ENCODE data around the gene MLXIPL.
"Not testable (repeated sequence)": the region's sequence is repeated elsewhere in the genome, so short reads cannot be mapped to it uniquely, and the experiment has no call there.

The MLXIPL gene

DNA sequence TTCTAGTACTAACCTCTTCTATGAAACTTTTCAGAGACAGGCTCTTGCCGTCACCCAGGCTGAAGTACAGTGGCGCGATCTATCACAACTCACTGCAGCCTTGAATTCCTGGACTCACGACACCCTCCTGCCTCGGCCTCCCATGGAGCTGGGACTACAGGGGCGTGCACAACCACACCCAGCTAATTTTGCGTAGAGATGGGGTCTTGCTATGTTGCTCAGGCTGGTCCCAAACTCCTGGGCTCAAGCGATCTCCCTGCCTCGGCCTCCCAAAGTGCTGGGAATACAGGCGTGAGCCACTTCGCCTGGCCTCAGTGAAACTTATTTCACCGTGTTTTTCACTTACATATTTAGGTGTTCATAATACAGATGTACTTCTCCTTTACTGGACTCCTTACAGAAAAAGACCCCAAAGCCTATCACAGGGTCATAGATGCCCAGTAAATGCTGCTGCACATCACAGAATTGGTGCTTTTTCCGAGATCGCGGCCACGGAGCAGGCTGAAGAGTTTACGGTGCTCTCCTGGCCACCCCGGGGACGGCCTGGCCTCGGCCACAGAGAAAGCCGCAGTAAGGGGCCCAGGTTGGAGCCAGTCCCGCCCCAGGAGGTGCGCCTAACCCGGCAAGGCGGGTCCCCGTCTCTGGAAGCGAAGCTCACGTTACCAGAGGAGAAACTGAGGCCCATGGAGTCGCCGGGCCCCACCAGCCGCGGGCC lies 46.5 kb downstream of the MLXIPL start:
- peaks cover 26% of the 10 kb centered on the region for H3K4me1 Mint-ChIP-seq
- no peaks in the 10 kb centered on the region for H3K9me3 Mint-ChIP-seq
- ATAC-seq (replicated peaks; ENCODE audit: extremely low read depth, poor library complexity, severe bottlenecking) = no peak
- DNase-seq (ENCODE audit: low spot score in 2 of 2) = peak in 1 of 2 donors; percentile 20
- H3K27ac Mint-ChIP-seq (ENCODE audit: low read depth) = peak overlapping the region; percentile 99
- H3K27me3 Mint-ChIP-seq = no peaks in the 10 kb centered on the region
- peak overlapping the region; percentile 94 for H3K4me3 Mint-ChIP-seq
- peaks cover 19% of the 10 kb centered on the region for H3K36me3 Mint-ChIP-seq (ENCODE audit: insufficient read depth)

DNA sequence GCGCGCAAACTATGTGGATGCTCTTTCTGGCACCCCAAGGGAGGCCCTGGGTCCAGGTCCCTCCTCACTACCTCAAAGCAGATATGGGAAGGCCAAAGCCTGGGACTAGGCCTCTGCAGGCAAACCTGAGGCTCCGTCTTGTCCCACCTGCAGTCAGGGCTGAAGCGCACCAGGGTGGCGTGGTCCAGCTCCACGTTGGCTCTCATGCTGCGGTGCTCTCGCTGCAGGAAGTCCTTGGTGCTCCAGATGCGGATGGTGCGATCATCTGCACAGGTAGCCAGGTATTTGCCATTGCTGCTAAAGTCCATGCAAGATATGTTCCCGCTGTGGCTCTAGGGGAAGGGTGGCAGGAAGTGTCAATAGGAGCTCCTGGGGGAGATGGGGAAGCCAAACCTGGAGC lies 50.5 kb downstream of the MLXIPL start:
- no peak overlapping the region for H3K4me3 Mint-ChIP-seq
- no peaks in the 10 kb centered on the region for H3K9me3 Mint-ChIP-seq
- peaks cover 27% of the 10 kb centered on the region for H3K4me1 Mint-ChIP-seq
- H3K36me3 Mint-ChIP-seq (ENCODE audit: insufficient read depth) = peaks cover 37% of the 10 kb centered on the region
- no peaks in the 10 kb centered on the region for H3K27me3 Mint-ChIP-seq
- H3K27ac Mint-ChIP-seq (ENCODE audit: low read depth) = no peak overlapping the region
- no peak for DNase-seq (ENCODE audit: low spot score in 2 of 2)
- ATAC-seq (replicated peaks; ENCODE audit: extremely low read depth, poor library complexity, severe bottlenecking) = no peak

DNA sequence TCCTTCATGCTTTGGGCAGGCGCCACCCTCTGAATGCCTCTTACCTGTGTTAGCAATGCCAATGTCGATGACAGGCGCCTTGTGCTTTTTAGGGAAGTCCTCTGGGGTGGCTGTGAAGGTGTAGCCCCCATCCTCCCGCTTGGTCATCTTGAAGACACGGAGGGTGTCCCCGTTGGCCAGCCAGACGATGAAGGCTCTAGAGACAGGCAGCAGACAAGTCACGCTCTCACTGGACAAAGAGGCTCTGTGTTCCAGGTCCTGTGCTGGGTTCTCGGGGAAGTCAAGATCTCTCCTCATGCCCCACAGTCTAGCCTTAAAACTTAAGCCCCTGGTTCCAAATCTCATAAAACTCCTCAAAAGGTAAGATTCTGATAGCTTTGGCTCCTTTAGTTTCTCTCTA lies 51.0 kb downstream of the MLXIPL start:
- Mint-ChIP-seq H3K27me3 (no peaks in the 10 kb centered on the region), H3K4me3 (no peak overlapping the region), H3K4me1 (peaks cover 22% of the 10 kb centered on the region), H3K36me3 (ENCODE audit: insufficient read depth) (peaks cover 35% of the 10 kb centered on the region), H3K27ac (ENCODE audit: low read depth) (no peak overlapping the region), H3K9me3 (no peaks in the 10 kb centered on the region)
- no peak for ATAC-seq (replicated peaks; ENCODE audit: extremely low read depth, poor library complexity, severe bottlenecking)
- no peak for DNase-seq (ENCODE audit: low spot score in 2 of 2)

DNA sequence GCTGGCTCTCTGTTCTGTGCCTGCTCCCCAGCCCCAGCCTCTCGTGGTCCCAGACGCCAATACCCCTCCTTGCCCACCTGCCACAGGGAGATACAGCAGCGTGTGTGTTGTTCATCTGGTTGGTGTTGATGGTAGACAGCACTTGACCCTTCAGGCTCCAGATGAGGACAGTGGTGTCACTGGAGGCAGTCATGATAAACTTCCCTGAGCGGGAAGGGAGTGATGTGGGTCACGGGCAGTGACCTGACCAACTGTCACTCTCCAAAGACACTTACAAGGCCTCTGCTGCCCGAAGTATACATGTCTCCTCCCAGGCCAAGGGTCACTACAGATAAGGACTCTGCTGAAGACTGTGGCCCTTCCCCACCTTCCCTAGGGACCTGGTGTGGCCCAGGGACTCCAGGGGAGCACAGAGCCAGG lies 51.5 kb downstream of the MLXIPL start:
- no peak for DNase-seq (ENCODE audit: low spot score in 2 of 2)
- ATAC-seq (replicated peaks; ENCODE audit: extremely low read depth, poor library complexity, severe bottlenecking) = no peak
- Mint-ChIP-seq H3K4me3 (no peak overlapping the region), H3K36me3 (ENCODE audit: insufficient read depth) (peaks cover 33% of the 10 kb centered on the region), H3K9me3 (no peaks in the 10 kb centered on the region), H3K4me1 (peaks cover 18% of the 10 kb centered on the region), H3K27ac (ENCODE audit: low read depth) (no peak overlapping the region), H3K27me3 (no peaks in the 10 kb centered on the region)

DNA sequence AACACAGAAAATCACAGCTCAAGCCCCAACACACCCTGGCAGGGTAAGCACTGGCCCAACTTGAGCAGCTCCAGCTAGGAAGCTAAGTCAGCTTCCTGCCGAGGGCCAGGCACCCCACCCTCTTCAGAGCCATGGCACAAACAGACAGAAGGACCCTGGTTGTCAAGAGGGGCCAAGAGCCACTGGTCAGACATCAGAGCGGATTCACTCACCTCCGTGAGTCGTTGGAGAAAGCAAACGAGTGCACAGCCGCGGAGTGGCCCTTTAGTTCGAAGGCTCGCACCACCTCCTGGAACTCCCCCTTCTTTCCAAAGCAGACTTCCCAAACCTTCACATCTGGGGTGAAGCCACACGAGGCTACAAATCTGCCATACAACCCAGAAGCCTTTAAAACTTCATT lies 53.3 kb downstream of the MLXIPL start:
- H3K4me3 Mint-ChIP-seq = no peak overlapping the region
- H3K27ac Mint-ChIP-seq (ENCODE audit: low read depth) = no peak overlapping the region
- peaks cover 15% of the 10 kb centered on the region for H3K4me1 Mint-ChIP-seq
- no peaks in the 10 kb centered on the region for H3K27me3 Mint-ChIP-seq
- H3K36me3 Mint-ChIP-seq (ENCODE audit: insufficient read depth) = peaks cover 27% of the 10 kb centered on the region
- no peak for DNase-seq (ENCODE audit: low spot score in 2 of 2)
- H3K9me3 Mint-ChIP-seq = no peaks in the 10 kb centered on the region
- ATAC-seq (replicated peaks; ENCODE audit: extremely low read depth, poor library complexity, severe bottlenecking) = no peak

DNA sequence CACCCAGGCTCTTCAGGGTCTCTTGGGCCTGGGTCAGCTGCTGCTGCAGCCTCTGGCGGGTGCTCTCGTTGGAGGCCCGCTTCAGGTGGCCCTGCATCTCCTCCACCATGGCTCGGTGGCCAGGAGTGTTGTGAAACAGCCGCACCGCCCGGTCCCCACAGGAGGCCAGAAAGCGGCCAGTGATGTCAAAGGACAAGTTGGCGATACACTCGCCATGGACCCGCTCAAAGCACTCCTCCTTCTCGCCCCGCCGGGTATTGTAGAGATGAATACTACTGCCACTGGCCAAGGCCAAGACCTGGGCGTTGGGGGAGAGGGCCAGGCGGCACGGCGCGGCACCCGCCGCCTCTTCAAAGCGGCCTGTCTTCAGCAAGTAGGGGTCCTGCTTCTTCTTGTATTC lies 53.8 kb downstream of the MLXIPL start:
- DNase-seq (ENCODE audit: low spot score in 2 of 2) (no peak), ATAC-seq (replicated peaks; ENCODE audit: extremely low read depth, poor library complexity, severe bottlenecking) (no peak)
- Mint-ChIP-seq H3K9me3 (no peaks in the 10 kb centered on the region), H3K27ac (ENCODE audit: low read depth) (no peak overlapping the region), H3K4me1 (peaks cover 17% of the 10 kb centered on the region), H3K4me3 (no peak overlapping the region), H3K36me3 (ENCODE audit: insufficient read depth) (peaks cover 27% of the 10 kb centered on the region), H3K27me3 (no peaks in the 10 kb centered on the region)

DNA sequence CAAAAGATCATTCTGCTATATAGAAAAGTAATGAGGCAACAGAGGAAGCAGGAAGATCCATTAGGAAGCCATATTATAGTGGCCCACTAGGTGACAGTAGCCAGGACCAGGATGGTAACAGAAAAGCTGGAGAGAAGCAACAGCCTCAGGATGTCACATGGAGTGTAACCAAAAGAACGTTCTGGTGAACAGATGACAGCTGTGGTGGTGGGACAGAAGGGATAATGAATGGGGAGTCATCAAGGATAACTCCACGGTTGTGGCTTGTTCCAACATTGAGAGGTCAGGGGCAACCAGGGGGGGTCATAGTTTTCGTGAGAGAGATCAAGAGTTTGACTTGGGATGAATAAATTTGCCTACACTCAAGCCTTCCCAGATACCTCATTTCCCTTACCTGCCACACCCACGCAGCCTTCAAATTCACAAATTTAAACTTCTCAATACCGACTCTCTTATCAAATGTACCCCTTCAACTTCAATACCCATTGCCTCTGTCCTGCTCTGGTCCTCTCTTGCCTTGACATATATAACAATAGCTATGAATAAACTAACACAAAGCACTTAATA lies 55.2 kb downstream of the MLXIPL start:
- H3K27ac Mint-ChIP-seq (ENCODE audit: low read depth) = no peak overlapping the region
- no peaks in the 10 kb centered on the region for H3K27me3 Mint-ChIP-seq
- H3K4me1 Mint-ChIP-seq = peaks cover 17% of the 10 kb centered on the region
- ATAC-seq (replicated peaks; ENCODE audit: extremely low read depth, poor library complexity, severe bottlenecking) = no peak
- peaks cover 23% of the 10 kb centered on the region for H3K36me3 Mint-ChIP-seq (ENCODE audit: insufficient read depth)
- no peak for DNase-seq (ENCODE audit: low spot score in 2 of 2)
- H3K9me3 Mint-ChIP-seq = no peaks in the 10 kb centered on the region
- H3K4me3 Mint-ChIP-seq = no peak overlapping the region

DNA sequence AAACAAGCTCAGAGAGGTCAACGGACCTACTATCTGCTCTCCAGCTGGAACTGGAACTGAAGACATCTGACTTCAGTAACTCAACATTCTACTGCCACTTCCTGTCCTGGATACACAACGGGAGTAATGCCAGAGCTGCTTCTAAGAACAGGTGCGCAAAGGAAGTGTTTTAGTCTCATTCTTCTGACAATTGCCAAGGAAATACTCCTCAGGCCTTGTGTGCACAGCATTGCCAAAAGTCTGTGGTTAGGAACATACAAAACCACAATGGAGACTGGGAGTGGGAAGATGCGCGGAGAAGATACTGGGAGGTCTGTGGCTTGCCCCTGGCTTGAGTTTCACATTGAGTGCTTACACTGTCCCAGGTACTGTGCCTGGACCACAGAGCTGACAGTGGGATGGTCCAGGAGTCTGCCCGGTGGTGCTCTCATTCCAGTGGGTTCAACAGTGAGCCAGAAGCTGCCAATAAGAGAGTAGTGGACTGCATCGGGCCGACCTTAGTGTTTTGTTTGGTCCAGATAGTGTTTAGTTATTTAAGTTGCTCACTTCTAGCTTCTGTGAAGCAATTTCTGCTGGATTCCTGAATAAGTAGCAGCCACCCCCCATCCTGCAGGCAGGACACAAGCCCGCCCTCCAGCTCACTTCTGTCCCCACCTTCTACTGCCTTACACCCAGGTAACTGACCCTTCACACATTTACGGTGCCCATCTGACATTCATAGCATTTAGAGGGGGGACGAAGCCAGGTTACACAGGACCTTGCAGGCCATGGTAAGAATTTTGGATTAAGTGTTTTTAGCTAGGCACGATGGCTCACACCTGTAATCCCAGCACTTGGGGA lies 56.3 kb downstream of the MLXIPL start:
- peaks cover 22% of the 10 kb centered on the region for H3K36me3 Mint-ChIP-seq (ENCODE audit: insufficient read depth)
- no peak overlapping the region for H3K27ac Mint-ChIP-seq (ENCODE audit: low read depth)
- H3K4me3 Mint-ChIP-seq = no peak overlapping the region
- H3K27me3 Mint-ChIP-seq = no peaks in the 10 kb centered on the region
- ATAC-seq (replicated peaks; ENCODE audit: extremely low read depth, poor library complexity, severe bottlenecking) (no peak), DNase-seq (ENCODE audit: low spot score in 2 of 2) (no peak)
- no peaks in the 10 kb centered on the region for H3K9me3 Mint-ChIP-seq
- peaks cover 17% of the 10 kb centered on the region for H3K4me1 Mint-ChIP-seq

DNA sequence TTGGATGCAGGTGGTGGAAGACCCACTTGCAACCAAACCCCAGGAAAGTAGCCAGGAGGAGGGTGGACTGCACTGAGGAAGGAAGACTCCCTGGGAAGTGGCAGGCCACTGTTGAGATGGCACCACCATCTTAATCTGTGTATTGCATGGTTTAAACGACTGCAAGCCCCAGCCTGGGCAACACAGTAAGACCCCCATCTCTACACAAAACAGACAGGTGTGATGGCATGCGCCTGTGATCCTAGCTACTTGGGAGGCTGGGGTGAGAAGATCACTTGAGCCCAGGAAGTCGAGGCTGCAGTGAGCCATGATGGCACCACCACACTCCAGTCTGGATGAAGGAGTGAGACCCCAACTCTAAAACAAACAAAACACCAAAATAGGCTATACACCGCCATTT lies 57.2 kb downstream of the MLXIPL start:
- no peak for ATAC-seq (replicated peaks; ENCODE audit: extremely low read depth, poor library complexity, severe bottlenecking)
- Mint-ChIP-seq H3K27ac (ENCODE audit: low read depth) (no peak overlapping the region), H3K9me3 (no peaks in the 10 kb centered on the region), H3K36me3 (ENCODE audit: insufficient read depth) (peaks cover 14% of the 10 kb centered on the region), H3K27me3 (no peaks in the 10 kb centered on the region), H3K4me3 (no peak overlapping the region), H3K4me1 (peaks cover 10% of the 10 kb centered on the region)
- no peak for DNase-seq (ENCODE audit: low spot score in 2 of 2)

DNA sequence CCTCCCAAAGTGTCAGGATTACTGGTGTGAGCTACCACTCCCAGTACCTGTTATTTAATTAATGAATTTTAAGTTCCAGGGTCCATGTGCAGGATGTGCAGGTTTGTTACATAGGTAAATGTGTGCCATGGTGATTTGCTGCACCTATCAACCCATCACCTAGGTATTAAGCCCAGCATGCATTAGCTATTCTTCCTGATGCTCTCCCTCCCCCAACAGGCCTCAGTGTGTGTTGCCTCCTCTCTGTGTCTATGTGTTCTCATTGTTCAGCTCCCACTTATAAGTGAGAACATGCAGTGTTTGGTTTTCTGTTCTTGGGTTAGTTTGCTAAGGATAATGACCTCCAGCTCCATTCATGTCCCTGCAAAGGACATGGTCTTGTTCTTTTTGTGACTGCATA lies 57.9 kb downstream of the MLXIPL start:
- H3K36me3 Mint-ChIP-seq (ENCODE audit: insufficient read depth); H3K27ac Mint-ChIP-seq (ENCODE audit: low read depth): not testable (repeated sequence)

DNA sequence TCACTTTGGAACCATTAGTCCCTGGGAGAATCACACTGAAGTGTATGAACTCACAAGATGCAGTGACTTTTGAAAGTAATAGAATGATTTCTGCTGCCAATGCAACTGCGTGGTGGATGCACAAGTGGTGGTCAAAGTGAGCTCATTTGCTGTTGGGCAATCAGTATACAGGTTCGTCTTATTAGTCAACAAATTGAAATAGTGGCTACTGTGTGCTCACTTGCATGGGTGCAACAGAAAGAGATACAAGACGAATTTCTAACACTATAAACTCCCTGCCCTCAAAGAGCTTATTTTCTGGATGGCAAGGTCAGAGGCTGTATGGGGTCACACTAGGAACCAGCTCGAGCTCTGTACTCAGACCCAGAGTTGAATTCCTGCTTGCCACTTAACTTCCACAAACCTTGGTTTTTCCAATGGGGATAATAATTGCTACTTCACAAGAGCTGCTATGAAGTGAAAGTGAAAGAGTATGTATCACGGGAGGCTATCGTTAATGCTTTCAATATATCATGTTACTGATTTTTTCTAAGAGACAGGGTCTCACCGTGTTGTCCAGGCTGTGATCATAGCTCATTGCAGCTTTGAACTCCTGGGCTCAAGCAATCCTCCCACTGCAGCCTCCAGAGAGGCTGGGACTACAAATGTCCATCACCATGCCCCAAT lies 58.5 kb downstream of the MLXIPL start:
- DNase-seq (ENCODE audit: low spot score in 2 of 2) (no peak), ATAC-seq (replicated peaks; ENCODE audit: extremely low read depth, poor library complexity, severe bottlenecking) (no peak)
- Mint-ChIP-seq H3K27ac (ENCODE audit: low read depth) (no peak overlapping the region), H3K36me3 (ENCODE audit: insufficient read depth) (peaks cover 2% of the 10 kb centered on the region), H3K9me3 (no peaks in the 10 kb centered on the region), H3K27me3 (no peaks in the 10 kb centered on the region), H3K4me1 (peaks cover 10% of the 10 kb centered on the region), H3K4me3 (peak overlapping the region; percentile 56)

More for the DNA sequence above, 57.9 kb downstream of the MLXIPL start:
- H3K4me3 Mint-ChIP-seq = peak overlapping the region; percentile 56
- not testable (repeated sequence) for DNase-seq (ENCODE audit: low spot score in 2 of 2); ATAC-seq (replicated peaks; ENCODE audit: extremely low read depth, poor library complexity, severe bottlenecking); H3K27me3 Mint-ChIP-seq; H3K9me3 Mint-ChIP-seq; H3K4me1 Mint-ChIP-seq

DNA sequence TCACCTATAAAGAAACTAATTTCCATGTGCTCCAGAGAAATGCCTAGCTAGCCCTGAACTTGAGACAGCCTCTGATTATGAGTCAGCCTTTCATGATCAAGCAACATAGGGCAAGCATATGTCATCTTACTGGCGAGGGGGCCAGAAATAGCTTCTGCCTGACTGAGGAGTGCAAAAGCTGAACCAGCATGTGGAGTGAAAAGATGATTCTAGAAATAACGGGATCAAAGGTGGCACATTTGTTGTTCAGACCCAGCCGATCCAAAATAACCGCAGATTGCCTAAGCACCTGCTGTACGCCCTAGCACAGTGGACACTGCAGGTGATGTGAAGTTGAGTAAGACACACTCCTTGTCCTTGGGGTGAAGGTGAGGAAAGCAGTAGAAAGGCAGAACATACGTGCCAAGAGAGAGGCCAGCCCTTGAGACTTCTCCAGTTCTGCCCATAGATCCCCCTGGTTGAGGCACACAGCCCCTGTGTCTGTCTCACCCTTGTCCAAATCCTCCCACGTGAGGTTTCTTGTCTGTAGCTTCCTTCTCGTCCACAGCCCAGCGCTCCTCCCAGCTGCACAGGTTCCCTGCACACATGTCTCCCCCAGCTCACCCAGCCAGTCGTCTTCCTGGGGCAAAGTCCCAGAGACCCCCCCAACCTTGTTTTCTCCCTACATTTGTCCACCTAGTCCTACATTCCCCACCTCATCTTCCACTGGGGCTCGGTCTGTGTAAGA lies 64.0 kb downstream of the MLXIPL start:
- Mint-ChIP-seq H3K9me3 (no peaks in the 10 kb centered on the region), H3K4me1 (peaks cover 20% of the 10 kb centered on the region), H3K36me3 (ENCODE audit: insufficient read depth) (peaks cover 9% of the 10 kb centered on the region), H3K4me3 (no peak overlapping the region), H3K27me3 (no peaks in the 10 kb centered on the region), H3K27ac (ENCODE audit: low read depth) (no peak overlapping the region)
- no peak for DNase-seq (ENCODE audit: low spot score in 2 of 2)
- ATAC-seq (replicated peaks; ENCODE audit: extremely low read depth, poor library complexity, severe bottlenecking) = no peak
